GM18502 (cell line): ENCODE measurements around the gene ZNF541.
"Not testable (repeated sequence)": the region's sequence is repeated elsewhere in the genome, so short reads cannot be mapped to it uniquely, and the experiment has no call there.

Source experiments
- ATAC-seq: cut with Tn5 transposase; IDR thresholded peaks from one replicate; pipeline ENCODE4 v1.9.1; 2021; ENCODE audit warnings: mild to moderate bottlenecking; ENCODE audit not compliant: unreplicated experiment, poor library complexity

Gene ZNF541

DNA sequence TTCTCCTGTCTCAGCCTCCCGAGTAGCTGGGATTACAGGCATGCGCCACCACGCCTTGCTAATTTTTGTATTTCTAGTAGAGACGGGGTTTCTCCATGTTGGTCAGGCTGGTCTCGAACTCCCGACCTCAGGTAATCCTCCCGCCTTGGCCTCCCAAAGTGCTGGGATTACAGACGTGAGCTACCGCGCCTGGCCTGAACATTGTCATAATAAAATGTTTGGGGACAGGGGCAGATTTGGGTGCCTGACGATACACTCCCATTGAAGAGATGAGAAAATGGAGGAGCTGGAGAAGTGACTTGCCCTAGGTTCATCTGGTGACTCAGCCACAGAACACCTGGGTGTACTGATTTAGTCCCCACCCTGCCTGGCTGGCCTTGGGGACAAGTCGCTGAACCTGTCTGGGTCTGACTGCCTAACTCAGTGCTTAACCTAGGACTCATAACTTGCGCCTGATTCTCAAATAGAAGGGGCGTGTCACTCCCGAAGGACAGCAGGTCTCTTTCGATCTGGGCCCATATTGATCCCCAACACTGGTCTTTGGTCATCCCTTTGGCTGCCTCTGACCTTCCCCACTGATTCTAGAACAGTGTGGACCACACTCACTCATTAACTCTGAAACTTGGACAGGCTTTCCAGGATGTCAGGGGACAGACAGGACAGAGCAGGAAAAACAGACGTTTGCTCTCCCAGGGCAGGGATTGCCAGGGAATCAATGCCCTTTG lies 28.4 kb upstream of the ZNF541 start:
- no peak for ATAC-seq

DNA sequence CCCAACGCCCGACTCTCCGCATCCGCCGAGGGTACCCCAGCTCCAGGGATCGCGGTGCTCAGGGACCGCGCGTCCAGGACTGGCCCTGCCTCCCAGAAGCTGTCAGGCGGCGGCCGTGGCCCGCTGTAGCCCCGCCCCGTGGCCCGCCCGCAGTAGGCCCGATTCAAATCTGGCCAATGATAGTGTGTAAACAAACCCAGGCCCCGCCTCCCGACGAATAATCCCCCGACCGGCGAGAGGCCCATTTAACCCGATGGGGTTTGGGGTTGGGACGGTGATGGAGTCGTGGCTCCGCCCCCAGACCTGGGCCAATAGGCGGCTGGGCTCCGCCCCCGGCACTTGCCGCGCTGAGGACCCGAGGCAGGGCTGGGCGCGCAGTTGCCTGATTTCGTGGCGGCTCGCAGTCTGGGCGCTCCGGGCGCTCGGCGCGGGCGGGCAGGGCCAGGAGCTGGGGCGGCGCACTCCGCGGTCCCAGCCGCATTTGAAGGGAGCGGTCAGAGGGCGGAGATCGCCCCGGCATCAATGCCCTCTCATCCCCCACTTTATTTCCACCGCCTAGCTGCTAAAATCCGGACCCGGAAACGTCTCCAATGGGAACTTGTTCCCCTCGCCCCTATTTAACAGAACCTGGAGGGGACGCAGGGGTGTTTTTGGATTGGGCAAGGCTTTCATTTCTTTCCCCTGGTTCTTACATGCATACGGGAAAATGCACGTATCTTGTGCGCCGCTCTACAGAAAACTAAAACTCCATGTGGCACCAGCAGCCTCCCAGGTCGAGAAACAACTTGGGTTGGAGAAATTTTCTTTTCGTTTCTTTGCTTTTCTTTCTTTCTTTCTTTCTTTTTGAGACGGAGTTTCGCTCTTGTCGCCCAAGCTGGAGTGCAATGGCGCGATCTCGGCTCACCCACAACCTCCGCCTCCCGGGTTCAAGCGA lies 27.6 kb upstream of the ZNF541 start:
- peak; percentile 94 for ATAC-seq

DNA sequence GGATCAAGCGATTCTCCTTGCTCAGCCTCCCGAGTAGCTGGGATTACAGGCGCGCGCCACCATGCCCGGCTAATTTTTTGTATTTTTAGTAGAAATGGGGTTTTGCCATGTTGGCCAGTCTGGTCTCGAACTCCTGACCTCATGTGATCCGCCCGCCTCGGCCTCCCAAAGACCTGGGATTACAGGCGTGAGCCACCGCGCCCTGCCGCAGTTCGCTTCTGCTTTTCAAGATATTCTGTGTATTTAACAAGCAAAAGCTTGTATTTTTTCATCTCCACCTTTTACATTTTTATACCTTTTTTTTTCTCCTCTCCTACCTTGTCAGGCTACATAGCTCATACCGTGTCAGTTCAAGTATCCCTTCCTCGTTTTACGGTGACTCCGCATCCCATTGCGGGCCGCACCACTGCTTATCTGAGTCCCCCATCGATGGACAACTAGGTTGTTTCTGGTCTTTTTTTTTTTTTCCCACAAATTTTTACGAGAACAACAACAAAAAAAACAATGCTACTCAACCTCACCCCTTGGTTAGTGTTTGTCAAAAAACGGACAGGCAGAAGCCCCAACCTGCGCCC lies 26.8 kb upstream of the ZNF541 start:
- ATAC-seq: not testable (repeated sequence)

DNA sequence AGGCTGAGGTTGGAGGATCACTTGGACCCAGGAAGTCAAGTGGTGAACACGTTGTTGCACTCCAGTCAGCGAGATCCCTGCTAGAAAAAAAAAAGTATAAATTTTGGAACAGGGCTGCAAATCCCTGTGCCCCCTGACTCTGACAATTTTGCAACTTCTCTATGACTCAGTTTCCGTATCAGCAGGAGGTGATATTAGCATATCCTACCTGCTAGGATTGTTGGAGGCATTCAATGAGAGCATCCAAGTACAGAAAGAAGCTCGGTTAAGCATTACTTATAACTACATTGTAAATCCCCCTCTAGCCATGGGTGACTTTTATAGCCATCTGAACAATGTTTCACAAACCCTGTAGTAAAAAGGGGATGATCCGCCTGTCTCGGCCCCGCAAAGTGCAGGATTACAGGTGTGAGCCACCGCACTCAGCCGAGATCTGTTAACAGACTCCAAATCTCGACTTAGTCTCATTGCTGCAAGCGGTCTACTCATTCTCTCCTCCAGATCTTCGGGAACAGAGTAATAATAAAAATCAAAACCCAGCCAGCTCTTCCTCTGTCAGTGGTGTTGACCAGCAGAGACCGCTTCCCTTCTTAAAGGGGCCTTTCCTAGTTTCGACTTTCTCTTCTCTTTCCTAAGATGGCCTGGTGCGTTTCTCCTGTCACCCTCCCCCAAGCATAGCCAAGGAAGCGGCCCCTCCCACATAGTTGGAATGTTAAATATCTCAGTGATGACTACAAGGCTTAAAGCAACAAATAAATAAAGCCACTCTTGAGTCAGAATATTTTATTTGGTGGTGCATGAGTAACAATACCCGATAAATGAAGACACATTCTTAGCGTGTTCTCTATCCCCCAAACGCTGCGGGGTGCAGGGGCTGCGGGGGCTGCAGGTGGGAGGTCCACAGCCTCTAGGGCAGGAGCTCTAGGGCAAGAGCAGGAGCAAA lies 25.7 kb upstream of the ZNF541 start:
- ATAC-seq: no peak

DNA sequence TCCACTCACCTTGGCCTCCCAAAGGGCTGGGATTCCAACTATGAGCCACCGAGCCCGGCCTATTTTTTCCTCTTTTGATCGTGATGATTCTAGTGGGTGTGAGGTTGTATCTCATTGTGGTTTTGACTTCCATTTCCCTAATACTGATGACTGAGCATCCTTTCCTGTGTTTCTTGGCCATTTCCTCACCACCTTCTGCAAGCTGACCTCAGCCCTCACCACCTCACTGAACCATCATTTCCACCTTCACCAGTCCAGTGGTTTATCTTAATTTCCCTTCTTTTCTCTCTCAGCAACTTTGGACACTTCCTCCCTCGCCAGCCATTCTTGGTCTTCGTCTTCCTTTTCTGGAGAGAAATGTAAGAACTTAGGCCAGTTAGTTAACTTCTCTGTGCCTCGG lies 23.0 kb upstream of the ZNF541 start:
- ATAC-seq: no peak

DNA sequence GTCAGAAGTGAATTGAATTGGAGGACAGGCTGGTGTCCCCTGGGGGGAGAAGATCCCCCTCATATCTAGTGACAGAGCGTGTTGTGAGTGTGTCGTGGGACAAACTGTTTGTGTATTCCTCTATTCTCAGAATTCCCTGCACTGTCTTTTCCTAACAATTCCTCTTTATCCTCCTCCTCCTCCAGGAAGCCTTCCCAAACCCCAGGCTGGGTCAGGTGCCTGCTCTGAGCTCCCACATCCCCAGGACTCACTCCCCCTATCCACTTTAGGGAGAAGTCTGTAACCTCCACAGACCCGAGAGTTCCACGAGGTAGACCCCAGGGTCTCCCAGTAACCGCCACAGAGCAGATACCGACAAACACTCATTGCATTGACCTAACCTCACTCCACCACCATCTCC lies 20.9 kb upstream of the ZNF541 start:
- no peak for ATAC-seq

DNA sequence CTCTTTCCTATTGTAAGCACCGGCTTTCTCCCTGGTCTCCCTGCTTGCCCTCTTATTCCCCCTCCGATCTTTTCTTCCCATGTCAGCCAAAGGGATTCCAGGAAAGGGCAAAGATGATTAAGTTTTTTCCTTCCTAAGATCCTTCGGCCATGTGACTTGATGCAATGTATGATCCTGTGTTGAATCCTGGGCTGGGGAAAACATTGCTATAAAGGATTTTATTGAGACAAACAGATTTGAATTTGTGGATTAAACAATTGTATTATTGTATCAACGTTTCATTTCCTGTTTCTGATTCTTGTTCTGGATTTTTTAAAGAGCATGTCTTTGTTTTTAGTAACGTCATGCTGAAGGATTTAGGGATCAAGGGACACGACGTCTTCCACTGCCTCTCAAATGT lies 16.9 kb upstream of the ZNF541 start:
- no peak for ATAC-seq

DNA sequence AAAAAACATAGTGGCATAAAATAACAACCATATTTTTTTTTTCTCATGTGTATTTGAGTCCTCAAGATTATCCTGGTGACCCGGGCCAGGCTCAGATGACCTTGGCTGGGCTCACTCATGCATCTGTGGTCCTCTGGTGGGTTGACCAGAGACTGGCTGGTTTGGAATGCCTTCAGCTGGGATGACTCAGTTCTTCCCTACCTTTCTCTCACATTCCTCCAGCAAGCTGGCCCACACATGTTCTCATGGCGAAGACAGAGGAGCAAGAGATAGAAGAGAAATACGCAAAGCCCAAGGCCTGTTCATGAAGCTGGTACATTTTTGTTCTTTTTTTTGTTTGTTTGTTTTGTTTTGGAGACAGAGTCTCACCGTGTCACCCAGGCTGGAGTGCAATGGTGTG lies 14.3 kb upstream of the ZNF541 start:
- ATAC-seq: no peak

DNA sequence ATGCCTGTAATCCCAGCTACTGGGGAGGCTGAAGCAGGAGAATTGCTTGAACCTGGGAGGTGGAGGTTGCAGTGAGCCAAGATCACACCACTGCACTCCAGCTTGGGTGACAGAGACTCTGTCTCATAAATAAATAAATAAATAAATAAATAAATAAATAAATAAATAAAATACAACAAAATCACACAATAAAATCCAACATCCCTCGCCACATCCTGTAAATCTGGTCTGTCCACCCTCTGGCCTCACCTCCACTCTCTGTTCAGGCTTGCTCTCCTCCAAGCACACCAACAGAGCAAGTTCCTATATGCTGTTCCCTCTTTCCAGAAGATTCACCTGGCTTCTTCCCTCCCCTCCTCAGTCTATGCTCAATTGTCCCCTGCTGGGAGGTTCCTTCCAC lies 10.2 kb upstream of the ZNF541 start:
- ATAC-seq: not testable (repeated sequence)

DNA sequence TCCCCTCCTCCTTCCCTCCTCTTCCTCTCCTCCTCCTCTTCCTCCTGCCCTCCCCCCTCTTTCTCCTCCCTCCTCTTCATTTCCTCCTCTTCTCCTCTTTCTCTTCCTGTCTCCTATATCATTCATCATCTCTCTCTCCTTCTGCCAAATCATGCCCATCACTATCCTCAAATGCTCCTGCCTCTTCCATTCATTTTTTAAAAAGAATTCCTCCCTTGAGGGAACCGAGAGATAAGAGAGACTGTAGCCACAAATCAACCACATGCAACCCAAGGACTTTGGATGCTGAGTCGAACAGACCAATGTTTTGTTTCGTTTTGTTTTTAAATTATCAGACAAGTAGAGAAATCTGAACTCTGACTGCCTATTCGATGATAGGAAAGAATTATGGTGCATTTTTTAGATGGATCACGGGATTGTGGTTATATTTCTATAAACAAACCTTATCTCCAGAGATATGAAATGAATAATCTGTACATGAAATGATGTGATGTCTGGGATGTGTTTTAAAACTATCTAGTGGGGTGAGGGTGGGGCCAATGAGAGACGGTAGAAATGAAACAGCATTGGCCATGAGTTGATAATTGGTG lies 9.5 kb upstream of the ZNF541 start:
- no peak for ATAC-seq

DNA sequence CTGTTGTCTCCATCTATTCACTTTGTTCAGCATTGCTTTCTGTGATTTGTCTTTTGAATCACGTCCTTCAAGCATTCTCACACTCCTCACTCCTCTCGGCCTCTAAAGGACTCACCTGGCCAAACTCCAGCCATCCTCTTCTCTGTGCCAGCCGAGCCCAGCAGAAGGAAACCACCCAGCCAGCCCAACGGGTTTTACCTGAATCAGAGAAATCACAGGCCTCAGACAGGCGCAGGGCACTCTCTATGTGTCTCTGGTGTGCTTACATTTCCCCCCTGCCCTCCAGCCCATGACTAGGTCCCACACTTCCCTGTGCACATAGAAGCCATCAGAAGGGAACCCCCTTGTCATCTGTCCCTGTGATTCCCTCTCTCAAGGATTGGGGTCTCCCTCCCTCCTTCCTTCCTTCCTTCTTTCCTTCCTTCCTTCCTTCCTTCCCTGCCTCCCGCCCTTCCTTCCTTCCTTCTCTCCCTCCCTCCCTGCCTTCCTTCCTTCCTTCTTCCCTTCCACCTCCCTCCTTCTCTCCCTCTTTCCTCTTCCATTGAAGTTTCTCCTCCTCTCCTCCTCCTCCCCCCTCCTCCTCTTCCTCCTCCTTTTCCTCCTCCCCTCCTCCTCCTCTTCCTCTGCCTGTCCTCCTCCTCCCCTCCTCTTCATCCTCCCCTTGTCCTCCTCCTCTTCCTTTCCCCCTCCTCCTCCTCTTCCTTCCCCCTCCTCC lies 8.8 kb upstream of the ZNF541 start:
- ATAC-seq: no peak

DNA sequence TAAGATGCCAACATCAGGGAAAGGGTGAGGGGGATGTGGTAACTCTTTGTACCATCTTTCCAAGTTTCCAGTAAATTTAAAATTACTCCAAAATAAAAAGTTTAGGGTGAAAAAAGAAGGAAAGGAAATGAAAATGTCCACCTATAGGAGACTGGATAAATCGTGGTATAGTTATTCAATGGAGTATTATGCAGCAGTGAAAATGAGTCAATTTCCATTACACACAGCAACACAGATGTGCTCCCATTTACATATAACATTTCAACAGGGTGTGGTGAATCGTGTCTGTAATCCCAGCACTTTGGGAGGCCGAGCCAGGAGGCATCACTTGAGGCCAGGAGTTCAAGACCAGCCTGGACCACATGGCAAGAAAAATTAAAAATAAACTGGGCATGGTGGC lies 7.4 kb upstream of the ZNF541 start:
- no peak for ATAC-seq

DNA sequence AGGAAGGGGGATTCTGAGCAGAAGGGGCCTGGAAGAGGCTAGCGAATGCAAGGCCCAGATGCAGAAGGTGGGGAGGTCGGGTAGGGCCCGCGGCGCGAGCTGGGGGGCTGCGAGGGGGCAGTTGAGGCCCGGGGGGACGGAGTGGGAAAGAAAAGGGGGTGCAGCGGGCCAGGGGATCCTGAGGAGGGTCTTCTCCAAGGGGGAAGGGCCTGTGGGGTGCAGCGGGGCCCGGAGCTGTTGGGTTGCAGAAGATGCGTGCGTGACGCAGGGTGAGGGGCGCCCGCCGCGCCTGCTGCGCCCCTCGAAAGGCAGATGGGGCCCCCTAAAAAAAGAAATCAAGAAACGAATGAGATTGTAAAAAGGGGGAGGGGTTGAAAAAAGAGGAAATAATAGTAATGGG lies 313 bp downstream of the ZNF541 start:
- ATAC-seq: no peak

DNA sequence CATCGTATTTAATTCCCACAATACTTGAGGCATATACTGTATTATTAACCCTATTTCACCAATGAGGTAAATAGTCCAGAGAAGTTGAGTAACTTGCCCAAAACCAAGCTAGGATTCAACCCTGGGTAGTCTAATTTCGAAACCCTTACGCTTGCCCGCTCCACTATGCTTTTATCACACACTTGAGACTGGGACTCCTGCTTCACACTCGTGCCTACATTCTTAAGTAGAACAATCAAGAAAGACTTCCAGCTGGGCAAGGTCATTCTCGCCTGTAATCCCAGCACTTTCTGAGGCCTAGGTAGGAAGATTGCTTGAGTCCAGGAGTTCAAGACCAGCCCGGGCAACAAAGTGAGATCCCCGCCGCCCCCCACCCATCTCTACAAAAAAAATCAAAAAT lies 3.6 kb downstream of the ZNF541 start:
- no peak for ATAC-seq

DNA sequence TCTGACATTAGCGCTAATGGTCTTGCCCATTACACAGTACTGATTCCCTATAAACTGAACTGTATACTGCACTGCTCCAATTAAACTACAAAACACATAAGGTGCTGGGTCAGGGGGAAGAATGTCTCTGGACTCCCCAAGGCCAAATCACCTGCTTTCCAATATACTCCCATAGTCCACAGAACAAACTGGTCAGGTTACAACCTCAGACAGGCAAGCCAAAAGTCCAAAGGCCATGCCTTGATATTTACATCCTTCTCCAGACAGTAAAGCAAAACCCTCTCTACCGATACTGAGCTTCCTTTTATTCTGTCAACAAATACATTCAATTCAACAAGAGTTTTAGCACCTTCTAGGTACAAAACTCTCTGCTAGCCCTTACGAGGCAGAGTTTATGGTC lies 8.9 kb downstream of the ZNF541 start:
- no peak for ATAC-seq

DNA sequence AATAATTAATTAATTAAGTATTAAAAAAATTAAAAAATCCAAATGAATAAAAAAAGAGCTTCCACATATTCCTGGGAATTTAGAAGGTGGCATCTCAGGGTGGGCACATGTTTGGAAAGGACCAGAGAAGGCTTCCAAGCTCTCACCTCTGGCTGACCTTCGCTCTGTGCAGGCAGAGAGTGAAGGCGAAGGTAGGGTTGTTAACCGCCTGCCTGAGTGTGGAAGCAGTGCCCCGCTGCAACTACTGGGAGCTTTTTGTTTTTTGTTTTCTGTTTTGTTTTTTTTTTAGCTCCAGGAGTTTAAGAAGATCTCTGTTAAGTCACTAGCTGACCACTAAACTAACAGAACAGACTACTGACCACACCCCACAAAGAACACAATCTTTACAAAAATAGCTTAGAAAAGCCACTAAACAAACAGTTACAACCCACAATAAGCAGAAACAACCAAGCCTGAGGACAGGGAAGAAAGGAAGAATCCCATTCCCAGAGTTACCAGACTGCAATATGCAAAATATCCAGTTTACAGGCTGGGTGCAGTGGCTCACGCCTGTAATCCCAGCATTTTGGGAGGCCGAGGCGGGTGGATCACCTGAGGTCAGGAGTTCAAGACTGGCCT lies 11.4 kb downstream of the ZNF541 start:
- no peak for ATAC-seq

DNA sequence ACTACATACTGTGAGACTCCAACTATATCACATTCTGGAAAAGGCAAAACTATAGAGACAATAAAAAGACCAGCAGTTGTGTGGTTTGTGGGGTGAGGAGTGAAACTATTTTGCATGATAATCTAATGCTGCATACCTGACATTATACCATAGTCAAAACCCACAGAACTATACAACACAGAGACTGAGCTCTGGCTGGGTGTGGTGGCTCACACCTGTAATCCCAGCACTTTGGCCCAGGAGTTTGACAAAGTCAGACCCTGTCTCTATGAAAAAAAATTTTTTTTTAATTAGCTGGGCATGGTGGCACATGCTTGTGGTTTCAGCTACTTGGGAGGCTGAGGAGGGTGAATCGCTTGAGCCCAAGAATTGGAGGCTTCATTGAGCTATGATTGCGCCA lies 11.9 kb downstream of the ZNF541 start:
- ATAC-seq: no peak

DNA sequence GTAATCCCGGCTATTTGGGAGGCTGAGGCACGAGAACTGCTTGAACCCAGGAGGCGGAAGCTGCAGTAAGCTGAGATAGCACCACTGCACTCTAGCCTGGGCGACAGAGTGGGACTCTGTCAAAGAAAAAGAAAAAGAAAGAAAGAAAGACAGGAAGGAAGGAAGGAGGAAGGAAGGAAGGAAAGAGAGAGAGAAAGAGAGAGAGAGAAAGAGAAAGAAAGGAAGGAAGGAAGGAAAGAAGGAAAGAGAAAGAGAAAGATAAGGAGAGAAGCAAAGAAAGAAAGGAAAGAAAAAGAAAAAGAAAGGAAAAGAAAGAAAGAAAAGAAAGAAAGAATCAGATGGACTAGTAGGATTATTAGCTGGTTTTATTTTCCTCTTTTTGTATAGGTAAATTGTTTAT lies 22.8 kb downstream of the ZNF541 start:
- ATAC-seq: no peak
